Panc1 (cell line): ENCODE data around the gene CABP2.

Experiments used
- POLR2AphosphoS5 ChIP-seq: IDR thresholded peaks from 2 replicates; pipeline ENCODE4 v1.6.1; 2012; ENCODE audit warnings: mild to moderate bottlenecking, low read depth, low read length, moderate library complexity
- SIN3A ChIP-seq: IDR thresholded peaks from 2 replicates; pipeline ENCODE4 v1.6.1; 2012; ENCODE audit warnings: low read depth, mild to moderate bottlenecking, low read length, moderate library complexity, borderline replicate concordance; ENCODE audit not compliant: insufficient read depth
- TCF7L2 ChIP-seq: IDR thresholded peaks from 2 replicates; pipeline ENCODE4 v1.6.1; 2011; ENCODE audit warnings: mild to moderate bottlenecking, low read depth, low read length, inconsistent platforms
- TF ChIP-seq, protein P1 (sequence below): fragments of 450-650 bp; IDR thresholded peaks from 2 replicates; pipeline ENCODE4 v1.5.1; 2017; ENCODE audit warnings: mild to moderate bottlenecking
- TF ChIP-seq, protein P2 (sequence below), 2 experiments: IDR thresholded peaks; 2 replicates each; pipeline ENCODE4 v1.6.1; 2011 to 2012; ENCODE audit warnings: low read depth in 2 of 2, control low read depth in 1 of 2, low read length in 1 of 2, mild to moderate bottlenecking in 1 of 2, moderate library complexity in 1 of 2; ENCODE audit not compliant: insufficient read depth in 1 of 2

DNA sequence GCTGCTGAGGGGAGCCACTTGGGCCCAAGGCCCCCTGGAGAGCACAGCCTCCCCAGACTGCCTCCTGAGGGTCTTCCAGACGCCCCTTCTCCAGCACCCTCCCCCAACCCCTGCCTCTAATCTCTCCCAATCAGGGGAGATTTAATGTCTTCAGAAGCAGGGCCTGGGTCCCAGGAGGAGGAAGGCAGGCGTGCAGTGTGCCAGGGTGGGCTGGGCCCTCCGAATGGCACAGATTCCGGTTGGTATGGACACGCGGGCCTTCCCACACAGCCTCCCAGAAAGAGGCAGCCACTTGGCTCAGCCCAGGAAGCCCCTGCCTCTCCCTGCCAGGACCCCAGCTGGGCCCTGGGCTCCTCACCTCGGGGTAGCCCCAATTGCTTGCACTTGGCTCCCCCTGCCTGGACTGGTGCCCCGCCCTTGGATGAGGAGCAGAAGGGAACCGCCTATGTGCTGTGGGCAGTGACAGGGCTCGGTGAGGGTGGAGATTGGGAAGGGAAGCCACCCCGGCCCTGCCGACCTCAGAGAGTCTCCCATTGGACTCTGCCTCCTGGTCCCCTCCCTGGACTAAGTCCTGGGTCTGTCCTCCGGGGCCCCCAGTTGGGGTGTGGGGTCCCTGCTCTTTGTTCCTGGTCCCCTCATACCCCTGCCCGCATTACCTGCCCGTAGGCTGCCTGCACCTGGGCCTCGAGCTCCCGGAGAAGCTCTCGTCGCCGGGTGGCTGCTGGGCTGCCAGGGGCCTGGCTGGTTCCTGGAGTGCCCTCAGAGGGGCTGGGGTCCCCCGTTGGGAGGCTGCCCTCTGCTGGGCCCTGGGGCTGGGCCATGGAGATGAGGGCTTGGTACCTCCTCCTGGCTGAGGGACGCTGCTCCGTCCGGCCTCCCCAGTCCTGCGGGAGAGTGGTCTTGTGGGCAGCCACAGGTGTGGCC lies 572 bp upstream of the CABP2 start:
- TF ChIP-seq, protein P1, sequence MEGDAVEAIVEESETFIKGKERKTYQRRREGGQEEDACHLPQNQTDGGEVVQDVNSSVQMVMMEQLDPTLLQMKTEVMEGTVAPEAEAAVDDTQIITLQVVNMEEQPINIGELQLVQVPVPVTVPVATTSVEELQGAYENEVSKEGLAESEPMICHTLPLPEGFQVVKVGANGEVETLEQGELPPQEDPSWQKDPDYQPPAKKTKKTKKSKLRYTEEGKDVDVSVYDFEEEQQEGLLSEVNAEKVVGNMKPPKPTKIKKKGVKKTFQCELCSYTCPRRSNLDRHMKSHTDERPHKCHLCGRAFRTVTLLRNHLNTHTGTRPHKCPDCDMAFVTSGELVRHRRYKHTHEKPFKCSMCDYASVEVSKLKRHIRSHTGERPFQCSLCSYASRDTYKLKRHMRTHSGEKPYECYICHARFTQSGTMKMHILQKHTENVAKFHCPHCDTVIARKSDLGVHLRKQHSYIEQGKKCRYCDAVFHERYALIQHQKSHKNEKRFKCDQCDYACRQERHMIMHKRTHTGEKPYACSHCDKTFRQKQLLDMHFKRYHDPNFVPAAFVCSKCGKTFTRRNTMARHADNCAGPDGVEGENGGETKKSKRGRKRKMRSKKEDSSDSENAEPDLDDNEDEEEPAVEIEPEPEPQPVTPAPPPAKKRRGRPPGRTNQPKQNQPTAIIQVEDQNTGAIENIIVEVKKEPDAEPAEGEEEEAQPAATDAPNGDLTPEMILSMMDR = no peak
- TF ChIP-seq POLR2AphosphoS5 (no peak), SIN3A (no peak), TCF7L2 (no peak)
- TF ChIP-seq, protein P2, sequence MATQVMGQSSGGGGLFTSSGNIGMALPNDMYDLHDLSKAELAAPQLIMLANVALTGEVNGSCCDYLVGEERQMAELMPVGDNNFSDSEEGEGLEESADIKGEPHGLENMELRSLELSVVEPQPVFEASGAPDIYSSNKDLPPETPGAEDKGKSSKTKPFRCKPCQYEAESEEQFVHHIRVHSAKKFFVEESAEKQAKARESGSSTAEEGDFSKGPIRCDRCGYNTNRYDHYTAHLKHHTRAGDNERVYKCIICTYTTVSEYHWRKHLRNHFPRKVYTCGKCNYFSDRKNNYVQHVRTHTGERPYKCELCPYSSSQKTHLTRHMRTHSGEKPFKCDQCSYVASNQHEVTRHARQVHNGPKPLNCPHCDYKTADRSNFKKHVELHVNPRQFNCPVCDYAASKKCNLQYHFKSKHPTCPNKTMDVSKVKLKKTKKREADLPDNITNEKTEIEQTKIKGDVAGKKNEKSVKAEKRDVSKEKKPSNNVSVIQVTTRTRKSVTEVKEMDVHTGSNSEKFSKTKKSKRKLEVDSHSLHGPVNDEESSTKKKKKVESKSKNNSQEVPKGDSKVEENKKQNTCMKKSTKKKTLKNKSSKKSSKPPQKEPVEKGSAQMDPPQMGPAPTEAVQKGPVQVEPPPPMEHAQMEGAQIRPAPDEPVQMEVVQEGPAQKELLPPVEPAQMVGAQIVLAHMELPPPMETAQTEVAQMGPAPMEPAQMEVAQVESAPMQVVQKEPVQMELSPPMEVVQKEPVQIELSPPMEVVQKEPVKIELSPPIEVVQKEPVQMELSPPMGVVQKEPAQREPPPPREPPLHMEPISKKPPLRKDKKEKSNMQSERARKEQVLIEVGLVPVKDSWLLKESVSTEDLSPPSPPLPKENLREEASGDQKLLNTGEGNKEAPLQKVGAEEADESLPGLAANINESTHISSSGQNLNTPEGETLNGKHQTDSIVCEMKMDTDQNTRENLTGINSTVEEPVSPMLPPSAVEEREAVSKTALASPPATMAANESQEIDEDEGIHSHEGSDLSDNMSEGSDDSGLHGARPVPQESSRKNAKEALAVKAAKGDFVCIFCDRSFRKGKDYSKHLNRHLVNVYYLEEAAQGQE (IDR thresholded peaks at IDR 0.05; ENCODE audit: insufficient read depth in 1 of 2, low read depth in 2 of 2, low read length in 1 of 2) = no peak
